H1 (cell line): Measurements from ENCODE around the gene RPL3. TPM values are rescaled to one million over a fixed set of nuclear protein-coding genes. Genes with fewer than 3 reads are reported as not detected.

ENCODE experiments used
- CTCF ChIA-PET: fragments of 300-600 bp; sonication (Branson Sonifier 250); formaldehyde crosslinking; loops from one replicate; lab custom pipeline; 2021; ENCODE audit not compliant: partially characterized antibody; lab: Charles Lee
- POLR2A ChIA-PET: fragments of 300-600 bp; sonication (Branson Sonifier 250); formaldehyde crosslinking; loops from one replicate; lab custom pipeline; 2021; ENCODE audit warnings: inconsistent platforms; ENCODE audit not compliant: partially characterized antibody; lab: Charles Lee
- DNase-seq, 2 experiments: peaks; one replicate each; pipeline versions ENCODE4 v3.0.0 to v3.0.0-alpha.2; 2010 to 2022; ENCODE audit warnings: low spot score in 2 of 2, low read depth in 1 of 2, mixed read lengths in 1 of 2
- FAIRE-seq: peaks from 2 replicates; lab custom pipeline; 2011; peaks lifted over from hg19 to GRCh38; lab: Jason Lieb, UNC
- H2AFZ ChIP-seq: 2 replicates; pipeline ENCODE4 v1.8.1; 2012; ENCODE audit warnings: low read length, inconsistent platforms
- H2AK5ac ChIP-seq: 2 replicates; pipeline ENCODE4 v1.6.1; 2013; ENCODE audit warnings: low read depth, low read length
- H2BK120ac ChIP-seq: replicated peaks from 2 replicates; pipeline ENCODE3; 2013; ENCODE audit warnings: low read depth, low read length, inconsistent platforms
- H2BK12ac ChIP-seq: 2 replicates; pipeline ENCODE4 v1.6.1; 2013; ENCODE audit warnings: low read depth, low read length
- H2BK15ac ChIP-seq: 2 replicates; pipeline ENCODE4 v1.6.1; 2013; ENCODE audit warnings: low read length
- H2BK20ac ChIP-seq: 2 replicates; pipeline ENCODE4 v1.6.1; 2013; ENCODE audit warnings: low read length
- H2BK5ac ChIP-seq: 2 replicates; pipeline ENCODE4 v1.6.1; 2013; ENCODE audit warnings: low read depth, low read length
- H3K14ac ChIP-seq: 2 replicates; pipeline ENCODE4 v1.6.1; 2013; ENCODE audit warnings: inconsistent platforms; ENCODE audit not compliant: insufficient read length
- H3K18ac ChIP-seq: 2 replicates; pipeline ENCODE4 v1.6.1; 2013; ENCODE audit warnings: low read length; ENCODE audit errors: extremely low read depth
- H3K23ac ChIP-seq: 2 replicates; pipeline ENCODE4 v1.6.1; 2013; ENCODE audit warnings: inconsistent platforms; ENCODE audit not compliant: insufficient read length
- H3K23me2 ChIP-seq: 2 replicates; pipeline ENCODE4 v1.6.1; 2013; ENCODE audit warnings: low read depth, low read length
- H3K27ac ChIP-seq: 2 replicates; pipeline ENCODE4 v1.6.1; 2011; ENCODE audit warnings: low read depth, low read length, inconsistent platforms
- H3K27me3 ChIP-seq, 4 experiments: replicated peaks in 1 of 4; 1 replicate in 1 of 4; 2 replicates in 3 of 4; pipeline versions ENCODE4 v1.6.1 to v1.8.1; 2011 to 2013; ENCODE audit warnings: low read length in 3 of 4, mild to moderate bottlenecking in 3 of 4, inconsistent platforms in 2 of 4, mixed read lengths in 2 of 4, moderate library complexity in 1 of 4; ENCODE audit not compliant: control insufficient read depth in 3 of 4, insufficient read depth in 3 of 4; ENCODE audit errors: extremely low read depth in 1 of 4
- H3K36me3 ChIP-seq, 4 experiments: 2 replicates each; pipeline versions ENCODE4 v1.6.1 to v1.8.1; 2011 to 2013; ENCODE audit warnings: mild to moderate bottlenecking in 4 of 4, low read length in 3 of 4, moderate library complexity in 2 of 4, control low read depth in 1 of 4, inconsistent platforms in 1 of 4; ENCODE audit not compliant: insufficient read depth in 4 of 4, control insufficient read depth in 2 of 4
- H3K4ac ChIP-seq: replicated peaks from 2 replicates; pipeline ENCODE3; 2013; ENCODE audit warnings: low read length, low read depth, mixed read lengths, inconsistent platforms; ENCODE audit not compliant: insufficient read length
- H3K4me1 ChIP-seq, 4 experiments: replicated peaks in 1 of 4; 1 replicate in 1 of 4; 2 replicates in 3 of 4; pipeline versions ENCODE4 v1.6.1 to v1.8.1; 2011 to 2013; ENCODE audit warnings: low read length in 3 of 4, inconsistent platforms in 2 of 4, mixed read lengths in 1 of 4; ENCODE audit not compliant: insufficient read depth in 4 of 4, control insufficient read depth in 3 of 4
- H3K4me2 ChIP-seq, 2 experiments: 2 replicates each; pipeline versions ENCODE4 v1.6.1 to v1.8.1; 2011 to 2013; ENCODE audit warnings: low read depth in 2 of 2, low read length in 2 of 2, control low read depth in 1 of 2, inconsistent platforms in 1 of 2, mild to moderate bottlenecking in 1 of 2; ENCODE audit not compliant: insufficient read depth in 1 of 2
- H3K4me3 ChIP-seq, 4 experiments: fragments of 200-600, 300-600 bp in 1 of 4; sonication (generic), shearing (Covaris generic), sonication (Bioruptor Twin) in 1 of 4; 2 replicates each; pipeline versions ENCODE4 v1.5.1 to v1.8.1; 2011 to 2016; ENCODE audit warnings: low read length in 4 of 4, low read depth in 3 of 4, control low read depth in 2 of 4, inconsistent platforms in 2 of 4, mild to moderate bottlenecking in 2 of 4, mixed read lengths in 1 of 4, moderate library complexity in 1 of 4; ENCODE audit not compliant: insufficient read depth in 2 of 4; ENCODE audit errors: extremely low read depth in 1 of 4
- H3K56ac ChIP-seq: replicated peaks from 2 replicates; pipeline ENCODE3; 2013; ENCODE audit warnings: low read depth, mild to moderate bottlenecking, mixed read lengths, low read length, inconsistent platforms; ENCODE audit not compliant: insufficient read length
- H3K79me1 ChIP-seq: 2 replicates; pipeline ENCODE4 v1.6.1; 2013; ENCODE audit warnings: low read depth, low read length, control low read depth
- H3K79me2 ChIP-seq, 2 experiments: 2 replicates each; pipeline versions ENCODE4 v1.6.1 to v1.8.1; 2012 to 2013; ENCODE audit warnings: low read length in 2 of 2, mild to moderate bottlenecking in 2 of 2, inconsistent platforms in 1 of 2; ENCODE audit not compliant: insufficient read depth in 2 of 2, control insufficient read depth in 1 of 2
- H3K9ac ChIP-seq, 4 experiments: replicated peaks in 1 of 4; 1 replicate in 1 of 4; 2 replicates in 3 of 4; pipeline versions ENCODE4 v1.6.1 to v1.8.1; 2011 to 2013; ENCODE audit warnings: low read depth in 3 of 4, low read length in 3 of 4, control low read depth in 2 of 4, mild to moderate bottlenecking in 2 of 4, moderate library complexity in 2 of 4, inconsistent platforms in 1 of 4; ENCODE audit errors: extremely low read depth in 1 of 4
- H3K9me3 ChIP-seq, 2 experiments: 2 replicates each; pipeline versions ENCODE4 v1.6.1 to v1.8.1; 2012 to 2013; ENCODE audit warnings: mild to moderate bottlenecking in 2 of 2, moderate library complexity in 2 of 2, control low read depth in 1 of 2, inconsistent platforms in 1 of 2, low read depth in 1 of 2, low read length in 1 of 2, mixed read lengths in 1 of 2; ENCODE audit not compliant: insufficient read depth in 2 of 2
- H4K20me1 ChIP-seq, 2 experiments: replicated peaks in 1 of 2; 2 replicates each; pipeline versions ENCODE3 to v1.8.1; 2011 to 2013; ENCODE audit warnings: inconsistent platforms in 2 of 2, low read length in 2 of 2, mild to moderate bottlenecking in 1 of 2; ENCODE audit not compliant: insufficient read depth in 2 of 2, control insufficient read depth in 1 of 2
- H4K5ac ChIP-seq: 2 replicates; pipeline ENCODE4 v1.6.1; 2013; ENCODE audit warnings: low read length, low read depth, mixed read lengths, inconsistent platforms; ENCODE audit not compliant: insufficient read length
- H4K8ac ChIP-seq: 2 replicates; pipeline ENCODE4 v1.8.0; 2013; ENCODE audit warnings: mild to moderate bottlenecking, moderate library complexity, low read length, inconsistent platforms; ENCODE audit not compliant: insufficient read depth; ENCODE audit errors: extremely low read depth
- H4K91ac ChIP-seq: replicated peaks from 2 replicates; pipeline ENCODE3; 2013; ENCODE audit warnings: low read length, mixed read lengths, inconsistent platforms; ENCODE audit not compliant: insufficient read length
- FOSL1 ChIP-seq: IDR thresholded peaks from 2 replicates; pipeline ENCODE4 v1.6.1; 2011; ENCODE audit warnings: mild to moderate bottlenecking, low read depth, low read length, moderate library complexity; ENCODE audit not compliant: insufficient read depth
- HDAC6 ChIP-seq: IDR thresholded peaks from one replicate; pipeline ENCODE4 v1.7.1; 2012; ENCODE audit warnings: low read depth, mild to moderate bottlenecking, inconsistent platforms, low read length, moderate library complexity
- KDM5A ChIP-seq: fragments of 200-600 bp; IDR thresholded peaks from 2 replicates; pipeline ENCODE4 v1.7.1; 2012; ENCODE audit warnings: mild to moderate bottlenecking, low read length, inconsistent platforms, mixed read lengths
- PHF8 ChIP-seq: fragments of 200-600 bp; sonication (generic); conservative IDR thresholded peaks from 2 replicates; pipeline ENCODE4 v1.7.1; 2012; ENCODE audit warnings: low read depth, mild to moderate bottlenecking, inconsistent platforms, low read length, moderate library complexity
- POLR2A ChIP-seq, 2 experiments: IDR thresholded peaks; 1 replicate in 1 of 2; 2 replicates in 1 of 2; pipeline ENCODE4 v1.6.1; 2011; ENCODE audit warnings: low read depth in 2 of 2, low read length in 2 of 2, mild to moderate bottlenecking in 2 of 2; ENCODE audit errors: control extremely low read depth in 1 of 2
- POU5F1 ChIP-seq: IDR thresholded peaks from 2 replicates; pipeline ENCODE4 v1.6.1; 2011; ENCODE audit warnings: low read depth, mild to moderate bottlenecking, low read length, moderate library complexity
- RFX5 ChIP-seq: IDR thresholded peaks from 2 replicates; pipeline ENCODE4 v1.6.1; 2011; ENCODE audit warnings: low read depth, low read length, improper control_type of control experiment, borderline replicate concordance
- SAP30 ChIP-seq: fragments of 300-600 bp; sonication (generic); IDR thresholded peaks from 2 replicates; pipeline ENCODE4 v1.7.1; 2012; ENCODE audit warnings: low read length, moderate library complexity, mild to moderate bottlenecking, inconsistent platforms; ENCODE audit not compliant: insufficient read depth, insufficient replicate concordance
- SIRT6 ChIP-seq: IDR thresholded peaks from one replicate; pipeline ENCODE4 v1.7.1; 2012; ENCODE audit warnings: low read length, inconsistent platforms
- SIX5 ChIP-seq: IDR thresholded peaks from 2 replicates; pipeline ENCODE4 v1.6.1; 2011; ENCODE audit warnings: mild to moderate bottlenecking, low read depth, low read length
- SP1 ChIP-seq: IDR thresholded peaks from 2 replicates; pipeline ENCODE4 v1.6.1; 2011; ENCODE audit warnings: low read depth, low read length
- TAF1 ChIP-seq: IDR thresholded peaks from 2 replicates; pipeline ENCODE4 v1.6.1; 2011; ENCODE audit warnings: mild to moderate bottlenecking, low read depth, low read length
- TCF12 ChIP-seq: IDR thresholded peaks from 2 replicates; pipeline ENCODE4 v1.6.1; 2011; ENCODE audit warnings: low read depth, mild to moderate bottlenecking, low read length
- ZNF274 ChIP-seq: IDR thresholded peaks from 2 replicates; pipeline ENCODE4 v1.7.0; 2012; ENCODE audit warnings: low read length, borderline replicate concordance; ENCODE audit errors: extremely low read depth
- WGBS, 2 experiments: shearing (Covaris generic) in 1 of 2; methylation state at CpG; one replicate each; pipeline versions ENCODE4 v1.1.6 to v1.1.7; 2013 to 2015; ENCODE audit warnings: low lambda C conversion rate in 2 of 2, mixed read lengths in 2 of 2, inconsistent platforms in 1 of 2, low coverage in 1 of 2, missing lambda C conversion rate in 1 of 2; ENCODE audit not compliant: insufficient replicate concordance in 2 of 2, insufficient coverage in 1 of 2, insufficient read length in 1 of 2; ENCODE audit errors: extremely low coverage in 1 of 2, missing lambda C conversion rate in 1 of 2; 5-methylcytosine and 5-hydroxymethylcytosine counted together
- polyA plus RNA-seq, 7 experiments: library from polyadenylated mRNA; depleted of rRNA in 3 of 7; stranded (reverse) in 5 of 7; unstranded in 2 of 7; fragments of >200 nt in 5 of 7; fragments of 200-250 nt in 2 of 7; gene quantifications; 1 replicate in 5 of 7; 2 replicates in 1 of 7; 4 replicates in 1 of 7; pipeline versions ENCODE4 v1.2.1 to v1.2.3, GENCODE V29; 2011 to 2013; ENCODE audit warnings: missing spikeins in 2 of 7, mixed read lengths in 2 of 7
- total RNA-seq: library from RNA; stranded (reverse); fragmentation: NEBNext Ultra II Directional; extraction: Animal tissue kit (Norgen Biotek cat#: 25700); gene quantifications from 2 replicates; pipeline ENCODE4 v1.2.1, GENCODE V29; 2021
- TF ChIP-seq, protein P1 (sequence below): IDR thresholded peaks from 2 replicates; pipeline ENCODE4 v1.6.1; 2012; ENCODE audit warnings: inconsistent platforms

RPL3 gene
- total and polyA plus RNA-seq, 2 of the 8 experiments (the other 6 are each of a cell fraction or from before 2014, with no cell fraction given) = 2,865 to 5,466 TPM

DNA sequence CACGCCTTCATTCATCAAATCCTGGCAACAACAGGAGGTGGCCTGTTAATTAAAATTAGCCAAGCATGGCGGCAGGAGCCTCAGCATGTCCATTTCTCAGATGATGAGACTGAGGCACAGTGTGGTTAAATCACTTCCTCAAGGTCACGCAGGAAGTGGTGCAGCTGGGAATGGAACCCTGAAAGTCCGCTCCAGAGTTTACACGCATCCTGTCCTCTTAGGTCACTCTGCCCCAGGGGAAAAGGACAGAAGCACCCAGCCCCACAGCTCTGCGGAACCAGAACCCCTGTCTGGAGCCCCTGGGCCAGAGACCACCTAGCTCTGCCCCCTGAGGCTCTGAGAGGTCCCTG lies 19.6 kb downstream of the RPL3 start:
- Histone ChIP-seq H2BK12ac (peak overlapping the region; percentile 97; the same call in 1 of the 2 replicates), H3K27me3 (no peaks in the 10 kb centered on the region; a peak in 1 of 7 replicates), H3K23ac (no peak overlapping the region), H3K56ac (no peak overlapping the region), H2BK5ac (peak overlapping the region; percentile 71; the same call in 1 of the 2 replicates), H4K8ac (no peak overlapping the region), H4K5ac (no peak overlapping the region), H4K91ac (peak overlapping the region; percentile 92), H3K79me2 (no peaks in the 10 kb centered on the region), H3K4me1 (peaks cover 2 to 24% (median 7%) of the 10 kb centered on the region in 4 experiments), H3K14ac (no peak overlapping the region), H3K27ac (no peak overlapping the region), H3K4ac (no peak overlapping the region), H4K20me1 (no peaks in the 10 kb centered on the region), H2BK120ac (peak overlapping the region; percentile 28), H2AK5ac (peak overlapping the region; percentile 2; the same call in 1 of the 2 replicates), H3K36me3 (no peaks in the 10 kb centered on the region), H3K9me3 (peaks cover 0 to 3% of the 10 kb centered on the region in 2 experiments; a peak in 1 of 4 replicates), H3K79me1 (no peaks in the 10 kb centered on the region), H2BK20ac (no peak overlapping the region), H3K4me2 (no peak overlapping the region), H3K9ac (no peak overlapping the region), H3K4me3 (no peak overlapping the region), H3K18ac (no peak overlapping the region), H2BK15ac (0 out of 2 replicates have a peak overlapping the region, but pooled peaks have one; percentile 13), H2AFZ (no peak overlapping the region), H3K23me2 (no peaks in the 10 kb centered on the region)
- 82% methylated on average over 6 of the region's 6 CpGs; no CpG with 5 or more reads in 1 of the 2 experiments for WGBS, 2 experiments
- FAIRE-seq (peak; percentile 13), DNase-seq (no peak)
- CTCF ChIA-PET = interaction anchor here (0.6 to 2.2 kb wide), 17 partner anchors 8 to 371 kb away, joined by 3 to 10 read pairs (median 4); no protein-coding TSS in a partner anchor
- POLR2A ChIA-PET = interaction anchor here (0.6 to 37.3 kb wide), 10 partner anchors 7 to 220 kb away, joined by 3 to 692 read pairs (median 3); partner anchors contain the start of genes ATF4 and RPL3
- TF ChIP-seq TAF1 (0 out of 2 replicates have a peak, but pooled peaks have one; percentile 17), FOSL1 (no peak), ZNF274 (no peak), TCF12 (no peak), SP1 (peak; percentile 44; the same call in 1 of the 2 replicates), HDAC6 (no peak), RFX5 (no peak), SIX5 (no peak), PHF8 (no peak), POU5F1 (no peak), POLR2A (IDR thresholded peaks at IDR 0.05; ENCODE audit: control extremely low read depth in 1 of 2, low read depth in 2 of 2, low read length in 2 of 2) (no peak), SAP30 (no peak), KDM5A (no peak), SIRT6 (no peak)
- TF ChIP-seq, protein P1, sequence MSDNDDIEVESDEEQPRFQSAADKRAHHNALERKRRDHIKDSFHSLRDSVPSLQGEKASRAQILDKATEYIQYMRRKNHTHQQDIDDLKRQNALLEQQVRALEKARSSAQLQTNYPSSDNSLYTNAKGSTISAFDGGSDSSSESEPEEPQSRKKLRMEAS = no peak
